Fibroblast of skin of right quadriceps (primary cell): Measurements from ENCODE around the gene RLF.

Source experiments
- DNase-seq: peaks from one replicate; pipeline ENCODE4 v3.0.0-alpha.2; 2013

Gene RLF

GRCh38 chr1:40241362-40241761 is 80.2 kb downstream of the RLF start:
- no peak for DNase-seq

- DNase-seq: no peak
These were observed 82.2 kb downstream of the RLF start for GRCh38 chr1:40243351-40243750.

GRCh38 chr1:40244138-40244744 is 83.1 kb downstream of the RLF start:
- DNase-seq: no peak

- DNase-seq: no peak
These were observed 84.5 kb downstream of the RLF start for GRCh38 chr1:40245686-40246085.

- DNase-seq: no peak
These were observed 86.5 kb downstream of the RLF start, which contains the start of gene TMCO2 for GRCh38 chr1:40247655-40248054. Gene TMCO2, plus strand, starts transcription at chr1:40247937. Its CDS starts 57 bp downstream, at chr1:40247994.

- no peak for DNase-seq
These were observed 87.2 kb downstream of the RLF start for GRCh38 chr1:40248412-40248811.

GRCh38 chr1:40251456-40251855 is 90.3 kb downstream of the RLF start:
- no peak for DNase-seq

GRCh38 chr1:40252601-40253000 is 91.4 kb downstream of the RLF start:
- DNase-seq: no peak

- DNase-seq: no peak
These were observed 94.0 kb downstream of the RLF start for GRCh38 chr1:40255231-40255630.

- no peak for DNase-seq
These were observed 95.4 kb downstream of the RLF start for GRCh38 chr1:40256401-40257084.

GRCh38 chr1:40257313-40257687 is 96.1 kb downstream of the RLF start:
- DNase-seq: no peak

GRCh38 chr1:40257688-40258444 is 96.7 kb downstream of the RLF start, which contains the start of gene ZMPSTE24:
Gene ZMPSTE24, plus strand, starts transcription at chr1:40258236. Its CDS starts 36 bp downstream, at chr1:40258272.
- peak; percentile 99 for DNase-seq

GRCh38 chr1:40258445-40258769 is 97.2 kb downstream of the RLF start:
- DNase-seq: no peak

- DNase-seq: no peak
These were observed 103.2 kb downstream of the RLF start for GRCh38 chr1:40264354-40264781.

- DNase-seq: no peak
These were observed 104.1 kb downstream of the RLF start for GRCh38 chr1:40265298-40265697.

GRCh38 chr1:40265919-40266318 is 104.7 kb downstream of the RLF start:
- DNase-seq: no peak

- no peak for DNase-seq
These were observed 105.8 kb downstream of the RLF start for GRCh38 chr1:40266786-40267535.

GRCh38 chr1:40267767-40268187 is 106.6 kb downstream of the RLF start:
- peak; percentile 94 for DNase-seq

GRCh38 chr1:40268211-40268610 is 107.0 kb downstream of the RLF start:
- no peak for DNase-seq

- peak; percentile 48 for DNase-seq
These were observed 109.1 kb downstream of the RLF start for GRCh38 chr1:40270152-40270834.

GRCh38 chr1:40272653-40273213 is 111.5 kb downstream of the RLF start:
- DNase-seq: no peak

- DNase-seq: no peak
These were observed 112.5 kb downstream of the RLF start for GRCh38 chr1:40273547-40274166.
